ENCODE measurements around the gene GNGT1. TPM values are rescaled to one million over a fixed set of nuclear protein-coding genes. Genes with fewer than 3 reads are reported as not detected.

GNGT1 gene
- total RNA-seq, 2 experiments from 2014 or later = not detected

Other genes starting within 250 kb of the GNGT1 start
- not detected for gene TFPI2, start 15.8 kb upstream of the GNGT1 start, total RNA-seq
- not detected for gene GNG11, start 15.2 kb downstream of the GNGT1 start, total RNA-seq
- 10 to 100 TPM; 23.5 to 24.4 TPM for gene BET1, start 97.8 kb downstream of the GNGT1 start, total RNA-seq

All from activated CD4-positive, alpha-beta memory T cell treated with anti-CD3 and anti-CD28 coated beads, Interleukin-2, amount 10 ng/mL, durations not matched to agents 7 days and 5 days (primary cell).